Endothelial cell of umbilical vein (primary cell): ENCODE data around the gene MICALL2. TPM values are rescaled to one million over a fixed set of nuclear protein-coding genes. Genes with fewer than 3 reads are reported as not detected.

Experiments used
- BruUV-seq: library from RNA; stranded (reverse); fragments of 400-500 nt; replicated peaks from 2 replicates; lab custom pipeline; 2021; lab: Mats Ljungman, UMichigan
- CTCF ChIA-PET: fragments of 300-600, 350-600 bp; sonication (Branson Sonifier 250); formaldehyde crosslinking; loops from one replicate; lab custom pipeline; 2021; ENCODE audit warnings: antibody characterized with exemption, inconsistent platforms; lab: Charles Lee
- POLR2A ChIA-PET: fragments of 300-600, 350-600 bp; sonication (Branson Sonifier 250); formaldehyde crosslinking; loops from one replicate; lab custom pipeline; 2021; ENCODE audit warnings: antibody characterized with exemption, inconsistent platforms; lab: Charles Lee
- DNase-seq: peaks from one replicate; pipeline ENCODE4 v3.0.0-alpha.2; 2011; ENCODE audit warnings: low read depth, low spot score
- FAIRE-seq: peaks from 2 replicates; lab custom pipeline; 2011; peaks lifted over from hg19 to GRCh38; lab: Jason Lieb, UNC
- H2AFZ ChIP-seq: 2 replicates; pipeline ENCODE4 v1.6.0; 2012; ENCODE audit warnings: low read depth, low read length, control low read depth, inconsistent platforms
- H3K27ac ChIP-seq: 2 replicates; pipeline ENCODE4 v1.5.1; 2011; ENCODE audit warnings: low read depth, mild to moderate bottlenecking, control low read depth, low read length, moderate library complexity; ENCODE audit not compliant: insufficient read depth
- H3K27me3 ChIP-seq, 2 experiments: 2 replicates each; pipeline versions ENCODE4 v1.6.0 to v1.6.1; 2011; ENCODE audit warnings: low read length in 2 of 2, mixed read lengths in 1 of 2; ENCODE audit not compliant: control insufficient read depth in 2 of 2, insufficient read depth in 2 of 2
- H3K36me3 ChIP-seq, 2 experiments: 2 replicates in 1 of 2; 3 replicates in 1 of 2; pipeline ENCODE4 v1.5.1; 2011; ENCODE audit warnings: low read length in 2 of 2, mild to moderate bottlenecking in 1 of 2, moderate library complexity in 1 of 2; ENCODE audit not compliant: control insufficient read depth in 2 of 2, insufficient read depth in 2 of 2; ENCODE audit errors: extremely low read depth in 1 of 2
- H3K4me1 ChIP-seq: 3 replicates; pipeline ENCODE4 v1.5.1; 2011; ENCODE audit warnings: mild to moderate bottlenecking, low read length; ENCODE audit not compliant: control insufficient read depth, insufficient read depth; ENCODE audit errors: extremely low read depth
- H3K4me2 ChIP-seq: 2 replicates; pipeline ENCODE4 v1.6.1; 2011; ENCODE audit warnings: low read length, control low read depth, mixed read lengths; ENCODE audit not compliant: insufficient read depth
- H3K4me3 ChIP-seq, 3 experiments: fragments of 200-600 bp in 1 of 3; sonication (generic), shearing (Covaris generic) in 1 of 3; replicated peaks in 1 of 3; 2 replicates each; pipeline ENCODE4 v1.5.1; 2011 to 2016; ENCODE audit warnings: control low read depth in 3 of 3, low read length in 3 of 3, mild to moderate bottlenecking in 2 of 3, inconsistent platforms in 1 of 3, low read depth in 1 of 3, moderate library complexity in 1 of 3; ENCODE audit not compliant: insufficient read depth in 1 of 3
- H3K79me2 ChIP-seq: 2 replicates; pipeline ENCODE4 v1.6.0; 2012; ENCODE audit warnings: low read length, inconsistent platforms; ENCODE audit not compliant: control insufficient read depth, insufficient read depth
- H3K9ac ChIP-seq: replicated peaks from 2 replicates; pipeline ENCODE3; 2011; ENCODE audit warnings: low read length, control low read depth; ENCODE audit not compliant: insufficient read depth; ENCODE audit errors: extremely low read depth
- H3K9me1 ChIP-seq: replicated peaks from 3 replicates; pipeline ENCODE4 v1.6.0; 2011; ENCODE audit warnings: mild to moderate bottlenecking, low read length; ENCODE audit not compliant: control insufficient read depth, insufficient read depth; ENCODE audit errors: extremely low read depth
- H3K9me3 ChIP-seq: replicated peaks from 2 replicates; pipeline ENCODE4 v1.5.1; 2012; ENCODE audit warnings: low read length, inconsistent platforms; ENCODE audit not compliant: control insufficient read depth, insufficient read depth
- H4K20me1 ChIP-seq: replicated peaks from 2 replicates; pipeline ENCODE3; 2011; ENCODE audit warnings: mild to moderate bottlenecking, low read length; ENCODE audit not compliant: control insufficient read depth, insufficient read depth; ENCODE audit errors: extremely low read depth
- EZH2 ChIP-seq: IDR thresholded peaks from 2 replicates; pipeline ENCODE4 v1.6.1; 2012; ENCODE audit warnings: borderline replicate concordance, low read depth, mild to moderate bottlenecking, moderate library complexity, low read length, inconsistent platforms; ENCODE audit not compliant: severe bottlenecking
- FOS ChIP-seq: IDR thresholded peaks from 2 replicates; pipeline ENCODE4 v1.6.1; 2011; ENCODE audit warnings: mild to moderate bottlenecking, low read length, moderate library complexity, borderline replicate concordance; ENCODE audit not compliant: insufficient read depth
- GATA2 ChIP-seq: IDR thresholded peaks from 2 replicates; pipeline ENCODE4 v1.7.0; 2011; ENCODE audit warnings: low read depth, mild to moderate bottlenecking, moderate library complexity, mixed read lengths, low read length; ENCODE audit not compliant: insufficient read length, insufficient read depth
- JUN ChIP-seq: IDR thresholded peaks from 2 replicates; pipeline ENCODE4 v1.6.1; 2011; ENCODE audit warnings: borderline replicate concordance, low read depth; ENCODE audit not compliant: insufficient read length, insufficient read depth
- MYC ChIP-seq: IDR thresholded peaks from one replicate; pipeline ENCODE4 v1.6.1; 2011; ENCODE audit warnings: mild to moderate bottlenecking, low read depth, low read length
- POLR2A ChIP-seq: IDR thresholded peaks from 2 replicates; pipeline ENCODE4 v1.6.1; 2012; ENCODE audit warnings: low read depth, mild to moderate bottlenecking, control low read depth, low read length
- POLR2AphosphoS5 ChIP-seq: IDR thresholded peaks from 2 replicates; pipeline ENCODE4 v1.6.1; 2012; ENCODE audit warnings: low read depth, mild to moderate bottlenecking, control low read depth, low read length, moderate library complexity; ENCODE audit not compliant: insufficient read depth
- dilution Hi-C: fragments of 300-500 bp; cut with MboI; formaldehyde crosslinking; loops from one replicate; pipeline ENCODE4 v1.15.0; 2019; ENCODE audit warnings: low sequenced_read_pairs; ENCODE audit not compliant: extremely low pct_ligation_motif_present
- intact Hi-C: fragments of 100-400 bp; cut with micrococcal nuclease; formaldehyde crosslinking; loops from one replicate; pipeline ENCODE4 v1.10.0; 2022
- polyA plus RNA-seq, 4 experiments: library from polyadenylated mRNA; depleted of rRNA in 3 of 4; stranded (reverse) in 3 of 4; unstranded in 1 of 4; fragments of >200 nt; gene quantifications; 2 replicates each; pipeline versions ENCODE4 v1.2.1 to v1.2.3, GENCODE V29; 2011 to 2012; ENCODE audit warnings: missing spikeins in 1 of 4
- total RNA-seq: library from RNA; stranded (reverse); gene quantifications from 2 replicates; pipeline ENCODE4 v1.2.3, GENCODE V29; 2021
- TF ChIP-seq, protein P1 (sequence below): IDR thresholded peaks from 2 replicates; pipeline ENCODE4 v1.6.1; 2011; ENCODE audit not compliant: insufficient read depth, insufficient read length
- TF ChIP-seq, protein P2 (sequence below), 2 donors: IDR thresholded peaks; 1 replicate in 1 of 2; 2 replicates in 1 of 2; pipeline ENCODE4 v1.5.1; 2011; ENCODE audit warnings: low read length in 2 of 2, mild to moderate bottlenecking in 2 of 2, moderate library complexity in 2 of 2, control low read depth in 1 of 2, inconsistent platforms in 1 of 2, low read depth in 1 of 2; ENCODE audit not compliant: insufficient read depth in 1 of 2; ENCODE audit errors: extremely low read depth in 1 of 2

MICALL2 gene
- total and polyA plus RNA-seq, 2 donors (not counting 3 experiments of a cell fraction or from before 2014, with no cell fraction given), result 29.8 to 46.3 TPM

DNA sequence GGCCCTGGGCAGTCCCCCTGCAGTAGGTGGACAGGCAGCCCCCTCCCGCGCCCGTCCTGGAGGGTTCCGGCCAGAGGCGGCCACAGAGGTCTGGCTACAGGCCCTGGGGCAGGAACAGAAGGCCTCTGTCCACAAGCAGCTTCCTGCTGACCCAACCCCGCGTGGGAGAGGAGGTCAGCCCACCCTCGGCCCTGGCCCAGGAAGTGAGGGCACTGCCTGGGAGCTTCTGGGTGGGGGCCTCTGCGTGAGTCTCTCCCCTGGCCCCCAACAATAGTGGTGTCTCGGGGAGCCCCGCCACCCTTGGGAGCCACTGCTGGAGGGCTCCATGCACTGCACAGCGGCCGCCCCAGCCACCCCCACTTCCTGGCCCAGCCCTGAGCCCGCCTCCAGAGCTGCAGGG lies 4.7 kb downstream of the MICALL2 start:
- H3K4me3 ChIP-seq, result no peak overlapping the region
- FAIRE-seq (no peak), DNase-seq (no peak)
- H3K27ac ChIP-seq, result no peak overlapping the region
- no peaks in the 10 kb centered on the region for H3K9me3 ChIP-seq
- H3K27me3 ChIP-seq, result no peaks in the 10 kb centered on the region
- H3K9ac ChIP-seq, result no peak overlapping the region
- no peak overlapping the region for H3K4me2 ChIP-seq
- H3K79me2 ChIP-seq, result peaks cover 48% of the 10 kb centered on the region
- no peaks in the 10 kb centered on the region for H4K20me1 ChIP-seq
- dilution Hi-C loops (no loop called here), intact Hi-C loops (loop anchor here (1.0 kb wide), 1 partner anchor 15 kb away; no protein-coding TSS in a partner anchor)
- peaks cover 0 to 1% of the 10 kb centered on the region in 2 experiments for H3K36me3 ChIP-seq
- no peak for TF ChIP-seq POLR2AphosphoS5
- no peak for TF ChIP-seq JUN
- TF ChIP-seq, protein P1, sequence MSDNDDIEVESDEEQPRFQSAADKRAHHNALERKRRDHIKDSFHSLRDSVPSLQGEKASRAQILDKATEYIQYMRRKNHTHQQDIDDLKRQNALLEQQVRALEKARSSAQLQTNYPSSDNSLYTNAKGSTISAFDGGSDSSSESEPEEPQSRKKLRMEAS, result no peak
- TF ChIP-seq EZH2, result no peak
- no peak for TF ChIP-seq GATA2
- no peak for TF ChIP-seq POLR2A
- TF ChIP-seq MYC, result no peak
- TF ChIP-seq, protein P2, sequence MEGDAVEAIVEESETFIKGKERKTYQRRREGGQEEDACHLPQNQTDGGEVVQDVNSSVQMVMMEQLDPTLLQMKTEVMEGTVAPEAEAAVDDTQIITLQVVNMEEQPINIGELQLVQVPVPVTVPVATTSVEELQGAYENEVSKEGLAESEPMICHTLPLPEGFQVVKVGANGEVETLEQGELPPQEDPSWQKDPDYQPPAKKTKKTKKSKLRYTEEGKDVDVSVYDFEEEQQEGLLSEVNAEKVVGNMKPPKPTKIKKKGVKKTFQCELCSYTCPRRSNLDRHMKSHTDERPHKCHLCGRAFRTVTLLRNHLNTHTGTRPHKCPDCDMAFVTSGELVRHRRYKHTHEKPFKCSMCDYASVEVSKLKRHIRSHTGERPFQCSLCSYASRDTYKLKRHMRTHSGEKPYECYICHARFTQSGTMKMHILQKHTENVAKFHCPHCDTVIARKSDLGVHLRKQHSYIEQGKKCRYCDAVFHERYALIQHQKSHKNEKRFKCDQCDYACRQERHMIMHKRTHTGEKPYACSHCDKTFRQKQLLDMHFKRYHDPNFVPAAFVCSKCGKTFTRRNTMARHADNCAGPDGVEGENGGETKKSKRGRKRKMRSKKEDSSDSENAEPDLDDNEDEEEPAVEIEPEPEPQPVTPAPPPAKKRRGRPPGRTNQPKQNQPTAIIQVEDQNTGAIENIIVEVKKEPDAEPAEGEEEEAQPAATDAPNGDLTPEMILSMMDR (IDR thresholded peaks at IDR 0.05; ENCODE audit: extremely low read depth in 1 of 2, insufficient read depth in 1 of 2, low read depth in 1 of 2, low read length in 2 of 2), result no peak
- TF ChIP-seq FOS, result no peak
- ChIA-PET CTCF (interaction anchor here (1.0 to 1.3 kb wide), 2 partner anchors 20 to 22 kb away, joined by 3 to 4 read pairs; no protein-coding TSS in a partner anchor), POLR2A (no interaction called here)
- no peaks in the 10 kb centered on the region for H3K9me1 ChIP-seq
- H2AFZ ChIP-seq, result no peak overlapping the region
- peaks cover 27% of the 10 kb centered on the region for H3K4me1 ChIP-seq
- no TSS peak for BruUV-seq
